ENCODE measurements around the gene TSFM.

Gene TSFM

DNA sequence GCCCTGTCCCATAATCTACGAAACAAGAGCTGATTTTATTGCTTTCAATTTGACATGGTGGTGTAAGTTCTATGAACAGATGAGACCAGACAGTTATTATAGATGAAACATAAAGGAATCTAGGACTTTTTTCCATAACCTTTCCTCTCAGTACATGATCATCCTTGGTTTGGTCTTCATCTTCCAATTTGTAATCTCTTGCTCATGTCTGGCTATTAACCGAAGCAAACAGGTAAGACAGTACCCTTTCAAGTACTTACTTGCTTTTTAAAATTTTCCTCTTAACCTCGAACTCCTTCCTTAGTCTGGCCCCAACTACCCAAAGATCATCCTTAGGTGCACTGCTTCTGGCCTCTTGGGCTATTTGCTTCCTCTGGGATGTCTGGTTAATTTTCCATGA is 36.6 kb upstream of the TSFM start:
- no peak for DNase-seq (ENCODE audit: low spot score)

DNA sequence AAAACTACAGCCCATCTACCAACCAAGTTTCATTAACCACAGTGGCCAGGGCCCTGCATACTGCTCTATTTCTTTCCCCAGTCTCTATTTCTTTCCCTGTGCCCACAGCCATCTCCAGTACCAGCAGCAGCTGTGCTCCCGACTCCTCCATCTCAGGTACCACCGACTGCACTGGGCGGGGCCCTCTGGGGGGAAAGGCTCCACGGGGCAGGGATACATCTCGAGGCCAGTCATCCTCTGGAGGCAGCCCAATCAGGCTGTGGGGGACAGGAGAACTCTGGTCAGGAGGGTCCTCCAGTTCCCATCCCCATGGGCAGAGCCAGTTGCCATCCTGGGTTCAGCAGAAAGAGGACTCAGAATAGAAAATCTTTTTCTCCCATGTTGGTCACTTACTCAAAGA is 33.5 kb upstream of the TSFM start:
- DNase-seq (ENCODE audit: low spot score) = no peak

DNA sequence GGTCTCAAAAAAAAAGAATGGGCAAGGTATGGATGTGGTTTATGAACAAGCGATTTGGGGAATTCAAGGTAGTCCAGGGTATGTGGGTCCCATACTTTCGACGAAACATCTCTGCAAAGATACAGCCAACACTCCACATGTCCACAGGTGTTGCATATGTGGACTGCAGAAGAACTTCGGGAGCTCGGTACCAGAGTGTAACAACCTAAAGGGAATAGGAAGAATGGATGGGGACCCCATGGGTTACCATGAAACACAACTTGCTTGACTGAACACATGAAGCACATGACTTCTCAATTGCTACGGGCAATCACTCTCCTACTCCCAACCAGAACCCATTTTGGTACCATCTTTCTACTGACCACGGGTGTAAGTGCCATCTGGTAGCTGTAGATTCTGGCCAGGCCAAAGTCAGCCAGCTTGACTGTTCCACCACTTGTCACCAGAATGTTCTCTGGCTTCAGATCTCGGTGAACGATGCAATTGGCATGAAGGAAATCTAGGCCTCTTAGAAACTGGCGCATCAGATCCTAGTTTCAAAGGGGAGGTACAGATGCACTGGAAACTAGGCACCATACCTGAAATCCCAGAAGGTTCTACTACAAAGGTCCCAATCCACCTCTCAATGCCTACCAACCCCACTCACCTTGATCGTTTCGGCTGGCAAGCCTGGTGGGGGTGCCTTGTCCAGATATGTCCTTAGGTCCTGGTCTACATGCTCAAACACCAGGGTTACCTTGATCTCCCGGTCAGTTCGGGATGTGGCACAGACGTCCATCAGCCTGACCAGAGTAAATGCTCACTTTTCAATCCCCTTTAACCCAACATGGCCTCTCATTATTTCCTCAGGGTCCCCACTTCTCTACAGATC is 31.8 kb upstream of the TSFM start:
- no peak for DNase-seq (ENCODE audit: low spot score)

DNA sequence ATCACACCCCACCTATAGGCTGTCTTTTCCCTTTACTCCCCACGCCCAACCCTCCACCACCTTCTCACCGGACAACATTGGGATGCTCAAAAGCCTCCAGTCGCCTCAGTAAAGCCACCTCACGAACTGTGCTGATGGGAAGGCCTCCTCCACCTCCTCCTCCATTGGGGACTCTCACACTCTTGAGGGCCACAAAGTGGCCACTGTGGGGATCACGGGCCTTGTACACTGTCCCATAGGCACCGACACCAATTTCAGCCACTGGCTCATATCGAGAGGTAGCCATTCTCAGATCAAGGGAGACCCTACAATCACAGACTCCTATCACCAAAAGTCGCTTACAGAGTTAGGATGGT is 31.2 kb upstream of the TSFM start:
- no peak for DNase-seq (ENCODE audit: low spot score)

DNA sequence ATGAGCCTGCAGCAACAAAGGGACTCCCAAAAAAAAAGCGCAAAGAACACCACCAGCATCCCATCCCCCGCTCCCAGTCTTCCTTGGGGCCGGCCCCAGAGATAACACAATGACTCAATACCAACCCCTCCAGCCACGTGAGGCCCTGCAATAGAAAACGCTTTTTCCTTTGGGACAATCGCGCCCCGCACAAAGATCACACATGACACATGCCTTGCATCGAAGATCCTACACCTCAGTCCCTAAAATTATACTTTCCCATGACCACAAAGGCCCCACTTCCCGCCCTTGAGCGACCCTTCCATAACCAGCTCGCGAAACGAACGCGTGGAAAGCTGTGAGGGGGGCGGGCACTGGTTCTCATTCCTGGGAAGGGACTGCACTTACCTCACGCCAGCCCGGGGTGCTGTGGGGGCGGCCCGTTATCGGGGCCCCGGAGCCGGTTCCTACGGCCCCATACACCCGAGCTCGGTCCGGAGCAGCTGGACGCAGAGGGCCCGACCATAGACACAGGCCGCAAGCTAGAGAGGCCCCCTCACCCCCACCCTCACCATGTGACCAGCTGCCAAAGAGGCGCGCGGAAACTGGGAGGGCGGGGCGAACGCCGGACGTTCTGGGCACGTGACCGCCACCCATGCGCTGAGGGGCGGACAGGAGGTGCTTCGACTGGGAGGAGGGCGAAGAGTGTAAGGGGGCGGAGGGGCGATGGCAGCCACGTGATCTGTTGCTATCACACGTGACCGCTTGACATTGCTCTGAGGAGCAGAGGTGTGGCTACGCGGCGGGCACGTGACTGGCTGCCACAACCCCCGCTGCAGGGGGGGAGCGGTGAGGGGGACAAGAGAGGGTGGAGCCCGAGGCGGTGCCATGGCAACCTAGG is 30.6 kb upstream of the TSFM start, which contains the start of gene CDK4:
Gene CDK4 (minus strand): TSS at position 523 of the 880 bp plus-strand sequence. CDS start 593 bp downstream, outside the sequence.
- peak; percentile 100 for DNase-seq (ENCODE audit: low spot score)

DNA sequence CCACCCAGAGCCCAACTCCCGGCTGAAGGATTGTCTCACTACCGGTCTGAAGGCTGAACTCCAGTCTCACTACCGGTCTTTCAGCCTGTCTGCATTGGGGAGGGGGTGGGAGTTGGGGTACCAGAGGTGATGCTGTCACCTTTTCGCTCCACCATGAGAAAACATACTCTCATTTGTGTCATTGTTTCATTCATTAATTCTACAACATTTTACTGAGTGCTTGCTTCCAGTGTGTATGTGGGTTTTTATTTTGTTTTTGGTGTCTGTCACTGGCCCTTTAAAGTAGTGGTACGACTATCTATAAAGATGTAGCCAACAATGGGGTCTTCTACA is 30.0 kb upstream of the TSFM start:
- no peak for DNase-seq (ENCODE audit: low spot score)

DNA sequence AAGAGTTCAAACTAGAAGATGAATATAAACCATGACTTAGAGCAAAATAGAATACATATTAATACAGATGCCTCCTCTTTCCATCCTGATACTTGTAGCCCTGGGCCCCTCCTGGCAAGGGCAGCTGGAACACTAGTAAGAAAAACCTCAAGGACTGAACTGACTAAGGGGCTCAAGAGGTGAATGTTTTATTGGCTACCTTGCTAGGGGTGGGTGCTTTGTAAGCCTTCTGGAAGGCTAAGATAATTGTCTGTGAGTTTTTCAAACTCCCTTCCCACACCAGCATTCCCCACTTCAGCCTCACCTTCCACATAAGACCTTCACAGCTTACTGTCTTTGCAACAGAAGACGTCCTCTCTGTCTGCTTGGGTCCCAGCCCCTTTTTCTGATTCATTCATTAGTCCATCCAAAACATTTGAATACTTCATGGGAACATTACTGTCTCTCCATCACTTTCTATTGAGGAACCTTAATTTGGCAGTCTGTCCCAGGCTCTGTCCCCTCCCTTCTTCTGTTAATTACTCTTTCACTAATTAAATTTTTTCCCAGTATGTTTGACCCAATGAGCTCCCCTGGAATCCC is 28.7 kb upstream of the TSFM start:
- DNase-seq (ENCODE audit: low spot score) = no peak

DNA sequence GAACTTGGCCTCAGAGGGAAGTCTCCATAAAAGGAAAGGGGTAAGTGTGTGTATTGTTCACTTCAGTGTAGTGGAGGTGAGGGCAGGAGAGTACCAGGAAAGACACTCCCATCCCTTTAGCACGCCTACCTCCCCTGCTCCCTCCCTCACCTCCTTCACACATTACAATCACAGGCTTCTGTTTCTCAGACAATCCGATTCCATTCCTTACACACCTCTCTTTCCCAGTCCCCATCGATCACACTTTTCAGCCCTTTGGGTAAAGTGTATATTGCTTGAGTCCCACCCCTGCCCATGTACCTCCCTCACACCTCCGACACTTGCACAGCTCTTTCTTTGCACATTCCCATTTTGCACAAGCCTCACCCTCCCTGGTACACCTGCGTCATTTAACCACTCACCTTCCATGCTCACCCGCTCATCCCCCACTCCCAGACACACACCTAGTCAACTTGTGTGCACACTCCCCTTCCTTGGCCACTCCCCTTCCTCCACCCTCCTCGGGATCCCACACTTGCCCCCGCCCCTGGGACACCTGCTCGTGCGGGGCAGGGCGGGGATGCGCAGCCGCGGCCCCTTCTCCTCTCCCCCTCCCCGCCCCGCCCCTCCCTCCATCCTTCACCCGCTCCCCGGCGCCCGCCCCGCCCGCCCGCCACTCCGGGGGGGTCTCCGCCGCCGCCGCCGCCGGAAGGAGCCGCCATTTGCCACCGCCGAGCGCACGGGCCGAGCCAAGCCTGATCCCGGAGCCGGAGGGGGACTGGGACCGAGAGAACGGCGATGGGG is 28.0 kb upstream of the TSFM start, which contains the start of gene MARCHF9:
Gene MARCHF9 (plus strand): TSS at position 693 of the 783 bp plus-strand sequence. CDS start 426 bp downstream, outside the sequence.
- peak; percentile 85 for DNase-seq (ENCODE audit: low spot score)

DNA sequence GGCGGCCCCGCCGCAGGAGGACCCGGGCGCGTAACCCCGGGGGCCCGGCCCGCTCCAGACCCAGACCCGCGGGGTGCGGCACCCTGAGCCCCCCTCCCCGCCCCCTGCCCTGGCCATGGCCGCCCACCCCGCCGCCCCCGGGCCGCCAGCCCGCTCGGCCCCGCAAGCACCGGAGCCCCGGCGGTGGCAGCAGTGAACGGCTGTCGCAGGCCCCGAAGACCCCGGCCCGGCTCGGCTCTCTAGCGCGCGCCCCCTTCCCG is 27.5 kb upstream of the TSFM start:
- DNase-seq (ENCODE audit: low spot score) = no peak

DNA sequence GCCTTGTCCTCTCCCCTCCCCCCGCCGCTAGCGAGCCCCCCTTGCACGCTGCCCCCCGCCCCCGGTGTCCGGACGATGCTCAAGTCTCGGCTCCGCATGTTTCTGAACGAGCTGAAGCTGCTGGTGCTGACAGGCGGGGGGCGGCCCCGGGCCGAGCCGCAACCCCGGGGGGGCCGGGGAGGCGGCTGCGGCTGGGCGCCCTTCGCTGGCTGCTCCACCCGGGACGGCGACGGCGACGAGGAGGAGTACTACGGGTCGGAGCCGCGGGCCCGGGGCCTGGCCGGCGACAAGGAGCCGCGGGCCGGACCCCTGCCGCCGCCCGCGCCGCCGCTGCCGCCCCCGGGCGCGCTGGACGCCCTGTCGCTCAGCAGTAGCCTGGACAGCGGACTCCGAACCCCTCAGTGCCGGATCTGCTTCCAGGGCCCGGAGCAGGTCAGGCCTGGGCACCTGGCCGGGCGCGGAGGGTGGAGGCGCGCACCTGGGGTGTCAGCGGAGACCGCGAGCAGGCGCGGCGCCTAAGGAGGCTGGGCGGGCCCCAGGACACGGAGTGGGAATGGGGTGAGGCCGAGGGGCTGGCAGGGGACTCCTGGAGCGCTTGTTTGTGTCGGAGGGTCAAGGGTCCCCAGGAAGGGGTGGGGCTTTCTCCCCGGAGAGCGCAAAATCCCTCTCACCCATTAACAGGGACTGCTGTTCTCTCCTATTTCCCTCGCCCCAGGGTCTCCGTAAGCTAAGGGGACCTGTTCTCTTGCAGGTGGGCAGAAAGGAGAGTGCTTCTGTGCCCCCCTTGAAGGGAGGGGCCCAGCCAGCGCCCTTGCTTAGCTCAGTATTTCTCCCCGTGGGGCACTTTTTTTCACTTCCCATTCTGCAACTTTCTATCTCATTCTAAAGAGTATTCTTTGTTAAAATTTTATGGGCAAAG is 26.9 kb upstream of the TSFM start:
- DNase-seq (ENCODE audit: low spot score) = no peak

DNA sequence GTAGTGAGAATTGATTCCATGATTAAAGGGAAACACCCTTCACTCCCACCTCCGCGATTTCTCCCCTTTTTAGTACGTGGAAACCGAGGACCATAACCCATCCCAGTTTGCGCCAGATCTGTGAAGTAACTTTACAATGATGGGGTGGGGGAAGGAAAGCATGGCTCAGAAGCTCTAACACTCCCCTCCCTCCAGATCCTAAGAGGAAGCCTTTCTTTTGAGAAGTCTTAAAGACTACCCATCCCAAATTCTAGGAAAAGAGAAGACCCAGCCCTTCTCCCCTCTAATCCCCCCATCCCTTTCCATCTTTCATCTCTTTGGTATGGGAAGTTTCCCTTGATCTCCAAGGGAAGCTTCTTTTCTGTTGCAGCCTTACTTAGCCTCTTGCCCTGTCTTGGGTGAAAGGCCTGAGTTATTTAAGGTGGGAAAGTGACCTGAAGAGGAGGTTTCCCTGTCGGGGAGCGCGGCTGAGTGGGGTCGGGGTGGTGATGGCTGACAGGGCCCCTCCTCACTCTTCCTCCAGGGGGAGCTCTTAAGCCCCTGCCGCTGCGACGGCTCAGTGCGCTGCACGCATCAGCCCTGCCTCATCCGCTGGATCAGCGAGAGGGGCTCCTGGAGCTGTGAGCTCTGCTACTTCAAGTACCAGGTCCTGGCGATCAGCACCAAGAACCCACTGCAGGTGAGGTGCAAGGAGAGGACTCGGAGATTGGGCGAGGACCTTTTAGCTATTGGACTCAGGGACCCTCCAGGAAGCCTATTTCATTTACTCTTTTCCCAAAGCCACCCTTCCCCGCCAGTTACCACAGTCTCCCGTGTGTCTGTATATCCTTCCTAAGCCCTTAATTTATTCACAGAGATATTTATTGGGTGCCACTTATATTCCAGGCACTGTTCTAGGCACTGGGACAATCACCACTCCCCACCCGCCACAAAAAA is 25.9 kb upstream of the TSFM start:
- no peak for DNase-seq (ENCODE audit: low spot score)

DNA sequence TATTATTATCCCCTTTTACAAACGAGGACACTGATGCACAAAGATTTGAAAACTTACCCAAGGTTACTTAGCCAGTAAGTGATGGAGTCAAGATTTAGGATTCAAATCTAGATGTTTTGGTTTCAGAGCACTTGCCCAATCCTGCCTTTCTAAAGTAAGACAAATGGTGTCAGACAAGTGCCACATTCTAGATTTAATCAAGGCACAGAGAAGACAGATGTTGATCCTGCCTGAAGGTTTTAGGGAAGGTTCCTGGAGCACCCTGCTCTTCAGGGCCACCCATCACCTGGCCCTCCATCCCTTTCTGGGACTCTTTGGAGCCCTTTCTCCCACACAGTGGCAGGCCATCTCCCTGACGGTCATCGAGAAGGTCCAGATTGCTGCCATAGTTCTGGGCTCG is 24.8 kb upstream of the TSFM start:
- no peak for DNase-seq (ENCODE audit: low spot score)

DNA sequence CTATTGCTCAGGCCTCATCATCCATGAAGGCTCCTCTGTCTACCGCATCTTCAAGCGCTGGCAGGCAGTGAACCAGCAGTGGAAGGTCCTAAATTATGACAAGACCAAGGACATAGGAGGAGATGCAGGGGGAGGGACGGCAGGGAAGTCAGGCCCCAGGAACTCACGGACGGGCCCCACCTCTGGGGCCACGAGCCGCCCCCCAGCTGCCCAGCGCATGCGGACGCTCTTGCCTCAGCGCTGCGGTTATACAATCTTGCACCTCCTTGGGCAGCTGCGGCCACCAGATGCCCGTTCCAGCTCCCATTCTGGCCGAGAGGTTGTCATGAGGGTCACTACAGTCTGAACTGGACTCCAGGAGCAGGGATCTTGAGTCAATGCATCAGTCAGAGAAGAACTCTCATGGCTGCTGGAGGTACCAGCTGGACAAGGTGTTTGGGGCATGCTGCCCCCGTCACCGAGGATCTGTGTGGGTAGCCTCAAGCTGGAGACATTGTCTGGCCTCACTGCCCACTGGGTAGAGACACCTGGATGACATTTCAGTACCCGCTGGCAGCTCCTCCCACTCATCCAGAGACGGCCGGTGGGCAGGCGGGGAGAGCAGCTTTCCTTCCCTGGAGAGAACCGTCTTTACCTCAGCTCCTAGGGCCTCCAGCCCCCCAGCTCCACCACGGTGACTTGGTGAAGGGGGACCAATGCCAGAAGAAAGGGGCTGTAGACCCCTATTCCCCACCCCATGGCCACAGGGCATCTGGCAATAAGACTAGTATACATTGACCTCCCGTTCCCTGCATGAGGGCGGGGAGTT is 23.8 kb upstream of the TSFM start:
- DNase-seq (ENCODE audit: low spot score) = no peak

DNA sequence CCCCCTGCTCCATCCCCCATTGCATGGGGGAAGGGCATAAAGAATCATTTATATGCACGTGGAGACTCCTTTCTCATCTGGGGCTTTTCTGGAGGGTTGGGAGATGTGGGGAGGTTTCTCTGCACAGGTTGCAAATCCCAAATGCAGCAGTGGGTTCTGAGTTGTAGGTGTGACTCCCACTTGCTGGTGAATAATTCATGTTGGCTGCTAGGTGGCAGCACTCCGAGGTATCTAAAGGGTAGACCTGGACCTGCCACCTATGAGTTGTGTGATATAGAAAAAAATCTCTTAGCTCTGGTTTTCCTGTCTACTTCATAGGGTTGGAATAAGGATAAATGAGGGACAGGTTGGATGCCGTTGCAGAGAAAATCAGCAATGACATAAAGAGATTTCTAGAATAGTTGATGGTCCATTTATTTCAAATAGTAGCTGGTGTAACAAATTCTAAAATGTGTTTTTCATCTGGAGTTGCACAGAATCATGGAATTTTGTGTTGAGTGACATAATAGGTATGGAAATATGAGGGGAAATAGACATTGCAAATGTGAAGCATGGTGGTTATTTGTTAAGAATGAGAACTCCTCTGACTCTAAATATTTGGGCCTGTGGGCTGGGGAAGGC is 23.1 kb upstream of the TSFM start:
- peak; percentile 53 for DNase-seq (ENCODE audit: low spot score)

DNA sequence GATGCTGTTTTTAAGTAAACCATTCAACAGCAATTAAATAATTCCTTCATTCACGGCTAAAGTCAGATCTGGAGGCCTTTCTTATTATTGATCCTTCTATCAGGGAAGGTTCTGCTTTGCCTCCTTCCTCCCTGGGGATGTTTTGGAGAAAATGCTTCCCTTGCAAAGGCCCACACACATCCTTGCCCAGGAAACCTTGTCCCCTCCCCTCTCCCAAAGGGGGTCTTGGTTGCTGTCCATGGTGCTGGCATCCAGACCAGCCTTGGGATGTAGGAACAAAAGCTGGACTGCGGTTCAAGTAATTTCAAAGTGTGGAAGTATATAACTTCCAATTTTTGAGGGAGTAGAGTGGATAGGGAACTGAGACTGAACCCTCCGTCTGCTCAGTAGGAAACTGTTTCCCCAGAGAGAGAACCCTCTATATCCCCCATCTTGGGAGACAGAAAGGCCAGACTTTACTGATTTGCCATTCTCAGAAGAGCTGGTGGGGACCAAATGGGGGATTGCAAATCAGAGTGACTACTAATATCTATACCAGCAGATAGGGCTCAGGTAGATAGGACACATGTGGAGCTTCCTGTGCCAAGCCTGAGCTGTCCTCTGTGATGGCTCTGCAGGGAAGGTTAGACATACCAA is 22.1 kb upstream of the TSFM start:
- DNase-seq (ENCODE audit: low spot score) = no peak

DNA sequence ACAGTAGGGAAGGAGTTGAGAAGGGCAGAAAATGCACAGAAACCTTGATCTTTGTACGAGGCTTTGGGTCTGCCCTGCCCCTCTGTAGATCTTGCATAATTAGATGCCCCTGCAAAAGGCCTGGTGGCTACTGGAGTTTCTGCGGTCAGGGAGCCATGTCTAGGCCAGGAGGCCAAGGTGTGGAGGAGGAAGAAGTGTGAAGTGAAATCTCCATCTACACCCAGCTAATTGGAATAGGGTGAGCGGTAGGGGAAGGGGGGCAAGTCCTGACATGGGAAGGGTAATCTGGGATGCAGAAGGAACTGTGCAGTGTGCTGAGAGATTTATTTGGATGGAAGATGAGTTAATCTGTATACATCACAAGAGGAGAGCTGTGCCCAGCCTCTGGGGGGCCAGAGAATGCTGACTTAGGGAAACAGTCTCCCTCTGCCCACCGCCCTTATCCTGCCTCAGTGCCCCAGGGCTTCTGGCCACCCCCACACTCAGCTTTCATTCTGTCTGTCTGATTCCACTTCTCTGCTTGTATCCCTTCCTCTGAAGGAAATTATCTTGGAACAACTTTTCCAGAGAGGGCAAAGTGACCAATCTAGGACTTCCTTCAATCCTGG is 21.1 kb upstream of the TSFM start:
- no peak for DNase-seq (ENCODE audit: low spot score)

DNA sequence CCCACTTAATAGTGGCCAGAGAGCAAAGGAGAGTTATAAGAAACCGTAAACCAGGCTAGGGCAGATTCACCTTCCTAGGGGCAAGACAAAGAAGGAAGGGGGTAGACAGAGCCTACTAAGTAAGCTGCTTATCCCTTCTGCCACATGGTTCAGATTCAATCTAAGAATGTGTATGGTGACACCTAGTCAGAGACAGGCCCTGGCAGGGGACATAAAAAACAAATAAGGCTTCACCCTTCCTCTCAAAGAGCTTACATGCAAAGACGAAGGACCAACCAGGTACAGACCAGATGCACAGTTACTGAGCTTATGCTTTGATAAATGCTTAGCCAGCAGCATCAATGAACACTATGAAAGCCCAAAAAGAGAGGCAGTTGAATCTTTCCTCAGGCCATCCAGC is 20.1 kb upstream of the TSFM start:
- DNase-seq (ENCODE audit: low spot score) = no peak

Measured in cerebellar cortex (tissue), 1 donor.